Thyroid gland (tissue), 4 donors: Measurements from ENCODE around the gene ZNF407.

Experiments used
- CTCF ChIP-seq, 6 experiments: fragments of 200-600 bp in 3 of 6; fragments of 450-650 bp in 3 of 6; sonication (generic) in 3 of 6; IDR thresholded peaks; one replicate each; pipeline ENCODE4 v1.5.1; 2016 to 2019; ENCODE audit warnings: antibody characterized with exemption in 6 of 6, mild to moderate bottlenecking in 2 of 6, inconsistent platforms in 1 of 6, moderate library complexity in 1 of 6
- POLR2A ChIP-seq, 2 donors: fragments of 450-650 bp; IDR thresholded peaks; one replicate each; pipeline ENCODE4 v1.6.1; 2017; ENCODE audit warnings: antibody characterized with exemption in 2 of 2, mild to moderate bottlenecking in 2 of 2, moderate library complexity in 1 of 2

DNA sequence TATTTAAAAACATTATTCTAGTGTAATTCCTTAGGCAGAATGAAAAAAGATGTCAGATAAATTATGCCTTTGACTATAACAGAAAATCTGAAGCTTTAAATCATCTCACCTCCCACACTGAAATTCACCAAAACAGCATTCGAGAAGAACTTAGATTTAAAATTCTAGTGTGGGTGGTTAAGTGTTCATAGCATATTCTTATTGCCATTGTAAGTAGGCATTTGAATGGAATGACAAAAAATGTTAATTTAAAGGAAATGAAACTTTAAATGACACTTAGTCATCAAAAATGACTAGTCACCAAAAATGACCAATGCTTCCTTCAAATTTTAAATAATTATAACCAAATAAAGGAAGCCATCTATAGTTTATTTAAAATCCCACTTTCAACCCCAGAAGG, 7.0 kb upstream of the ZNF407 start:
- TF ChIP-seq POLR2A (IDR thresholded peaks at IDR 0.05) (no peak), CTCF (IDR thresholded peaks at IDR 0.05) (no peak)
